Hematopoietic multipotent progenitor cell treated with erythropoietin and hydrocortisone succinate and interleukin-3 and kit ligand, for 4 days (in vitro differentiated cells): Measurements from ENCODE around the gene NPB.
"Not testable (repeated sequence)": the region's sequence is repeated elsewhere in the genome, so short reads cannot be mapped to it uniquely, and the experiment has no call there.

Source experiments
- DNase-seq: peaks from one replicate; pipeline ENCODE4 v3.0.0-alpha.2; 2015

NPB gene

DNA sequence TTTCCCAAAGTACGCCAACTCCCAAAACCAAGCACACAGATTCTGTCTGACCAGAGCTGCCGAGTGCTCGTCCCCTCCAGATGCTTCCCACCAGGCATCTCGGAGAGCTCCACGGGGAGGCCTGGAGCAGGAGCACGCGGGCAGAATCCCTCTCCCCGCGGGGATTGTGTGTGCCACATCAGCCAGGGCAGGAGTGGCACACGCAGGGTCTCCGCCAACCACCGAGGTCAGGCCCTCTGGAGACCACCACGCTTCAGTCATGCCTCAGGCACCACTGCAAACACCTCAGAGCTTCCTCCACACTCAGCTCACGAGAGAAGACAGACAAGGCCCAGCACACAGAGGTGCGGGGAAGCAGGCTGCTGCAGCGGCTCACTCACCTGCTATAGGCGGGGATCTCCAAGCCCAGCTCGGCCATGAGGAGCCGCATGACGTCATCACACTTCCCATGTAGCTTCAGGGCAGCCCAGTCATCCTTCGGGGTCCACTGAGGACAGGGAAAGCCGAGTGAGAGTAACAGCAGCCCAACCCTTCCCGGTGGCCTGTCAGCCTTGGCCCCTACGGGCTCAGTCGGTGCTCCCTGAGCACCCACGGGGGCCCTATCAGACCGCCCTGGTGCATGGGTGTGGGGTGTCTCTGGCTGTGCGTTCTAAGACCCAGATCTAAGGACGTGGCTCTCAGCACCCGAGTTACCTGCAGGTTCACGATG is 11.5 kb downstream of the NPB start:
- no peak for DNase-seq

DNA sequence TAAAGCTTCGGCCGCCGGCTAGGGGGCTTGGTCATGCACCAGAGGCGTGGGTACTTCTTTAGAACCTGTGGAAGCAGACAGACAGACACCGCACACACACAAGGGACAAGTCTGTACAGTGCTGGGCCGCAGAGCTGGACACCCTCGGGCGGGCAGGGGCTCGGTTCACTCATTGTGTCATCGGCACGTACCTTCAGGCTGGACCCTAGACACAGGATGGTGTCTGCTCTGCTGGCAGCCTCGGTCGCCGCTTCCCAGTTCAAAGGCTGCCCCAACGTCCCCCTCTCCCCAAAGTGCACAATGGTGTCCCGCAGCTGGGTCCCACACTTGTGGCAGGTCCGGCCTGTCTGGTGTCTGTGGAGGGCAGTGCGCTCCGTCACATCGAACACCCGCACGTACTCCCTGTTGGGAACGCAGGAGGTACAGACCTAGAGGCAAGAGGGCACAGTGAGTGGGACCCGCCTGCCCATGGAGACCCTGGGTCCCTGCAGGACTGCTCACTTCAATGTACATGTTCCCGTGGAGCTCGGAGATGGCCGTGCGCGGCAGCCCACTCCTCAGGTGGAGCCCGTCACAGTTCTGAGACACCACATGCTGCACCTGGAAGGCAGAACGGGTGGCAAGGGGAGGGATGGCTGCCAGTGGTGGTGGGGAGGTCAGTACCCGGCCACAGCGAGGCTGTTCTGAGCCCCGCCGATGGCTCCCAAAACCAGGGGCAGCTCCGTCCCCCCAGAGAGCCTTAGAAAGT is 12.2 kb downstream of the NPB start:
- DNase-seq, result no peak

DNA sequence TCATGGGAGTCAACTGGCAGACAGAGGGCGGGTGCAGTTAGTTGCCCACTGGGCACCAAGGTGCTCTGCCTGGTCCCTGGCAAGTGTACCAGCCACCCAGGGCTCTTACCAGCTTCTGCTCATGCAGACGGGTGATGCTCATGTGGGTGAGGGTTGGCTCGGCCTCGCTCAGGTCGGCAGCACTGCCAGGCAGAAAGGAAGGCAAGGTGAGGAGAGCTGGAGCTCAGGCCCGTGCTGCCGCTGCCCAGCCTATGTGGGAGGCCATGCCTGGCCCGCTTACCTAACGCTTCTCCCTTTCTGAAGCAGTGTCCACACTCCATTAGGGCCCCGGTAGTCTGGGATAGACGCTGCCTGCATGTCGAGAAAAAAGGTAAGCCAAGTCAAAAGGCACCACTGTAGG is 13.3 kb downstream of the NPB start:
- no peak for DNase-seq

DNA sequence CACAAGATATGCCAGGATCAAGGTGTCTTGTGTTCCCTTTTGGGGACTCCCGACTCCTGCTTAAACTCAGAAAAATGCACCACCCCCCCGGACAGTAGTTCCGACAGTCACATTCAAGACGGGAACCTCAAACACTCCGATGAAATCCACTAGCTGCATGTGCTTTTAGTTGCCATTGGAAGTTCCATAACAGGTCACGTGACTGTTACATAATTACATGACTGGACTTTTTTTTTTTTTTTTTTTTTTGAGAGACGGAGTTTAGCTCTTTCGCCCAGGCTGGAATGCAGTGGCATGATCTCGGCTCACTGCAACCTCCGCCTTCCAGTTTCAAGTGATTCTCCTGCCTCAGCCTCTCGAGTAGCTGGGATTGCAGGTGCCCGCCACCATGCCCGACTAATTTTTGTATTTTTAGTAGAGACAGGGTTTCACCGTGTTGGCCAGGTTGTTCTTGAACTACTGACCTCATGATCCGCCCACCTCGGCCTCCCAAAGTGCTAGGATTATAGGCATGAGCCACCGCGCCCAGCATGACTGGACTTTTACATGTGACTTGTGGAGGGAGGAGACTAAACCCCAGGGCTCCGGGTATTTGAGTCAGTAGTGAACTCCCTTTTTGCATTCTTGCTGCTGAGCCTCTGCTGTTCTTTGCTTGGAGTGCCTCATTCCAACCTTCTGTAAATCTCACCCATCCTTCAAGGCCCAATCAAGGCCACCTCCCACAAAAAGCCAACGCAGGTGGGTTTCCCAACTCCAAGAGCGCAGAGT is 14.4 kb downstream of the NPB start:
- DNase-seq, result peak; percentile 56

DNA sequence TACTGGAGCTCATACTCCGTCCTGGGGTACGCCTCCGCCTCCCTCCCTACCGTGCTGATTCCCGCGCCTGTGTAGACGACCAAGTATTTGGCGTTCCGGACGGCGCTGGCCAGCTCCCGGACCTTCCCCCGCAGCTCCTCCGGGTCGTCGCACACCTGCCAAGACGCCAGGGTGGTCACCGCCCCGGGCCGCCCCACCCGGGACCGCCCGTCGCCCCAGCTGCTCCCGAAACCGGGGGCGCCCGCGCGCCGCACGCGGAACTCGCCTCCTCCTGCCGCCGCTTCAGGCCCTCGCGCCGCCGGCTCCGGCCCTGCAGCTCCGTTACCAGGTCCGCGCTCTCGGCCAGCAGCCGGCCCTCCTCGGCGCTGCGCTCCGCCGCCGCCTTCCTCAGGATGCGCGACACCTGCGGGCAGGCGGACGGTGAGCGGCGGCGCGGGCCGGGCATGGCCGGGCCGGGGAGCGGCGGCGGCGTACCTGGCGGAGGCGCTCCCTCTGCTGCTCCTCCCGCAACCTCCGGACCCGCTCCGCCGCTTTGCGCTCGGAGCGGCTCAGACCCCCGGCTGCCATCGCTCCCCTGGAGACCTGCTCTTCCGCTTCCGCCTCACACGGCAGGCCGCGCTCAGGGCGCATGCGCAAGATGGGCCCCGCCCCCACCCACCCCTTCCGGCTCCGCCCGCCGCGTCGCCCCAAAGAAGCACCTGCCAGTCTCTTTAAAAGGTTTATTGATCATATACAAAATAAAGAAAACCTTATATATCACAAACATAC is 15.7 kb downstream of the NPB start, which contains the start of gene SIRT7:
Gene SIRT7, minus strand, starts transcription at position 612 of the 768 bp plus-strand sequence. Its CDS starts 45 bp downstream, at position 567.
- DNase-seq, result peak; percentile 91

DNA sequence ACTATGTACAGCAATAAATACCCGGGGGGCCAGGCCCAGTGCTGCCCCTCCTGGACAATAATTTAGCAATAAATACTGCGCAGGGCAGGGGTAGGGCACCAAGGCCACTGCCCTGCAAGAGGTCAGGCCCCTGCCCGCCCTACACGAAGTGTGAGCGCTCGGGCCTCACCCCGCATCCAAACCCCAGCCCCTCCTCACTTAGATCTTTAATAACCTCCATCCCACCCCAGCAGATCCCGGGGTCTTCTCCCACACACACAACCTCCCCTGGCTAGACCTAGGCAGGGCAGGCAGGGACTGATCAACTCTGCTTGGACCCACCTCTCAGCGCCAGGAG is 16.3 kb downstream of the NPB start:
- DNase-seq, result not testable (repeated sequence)

DNA sequence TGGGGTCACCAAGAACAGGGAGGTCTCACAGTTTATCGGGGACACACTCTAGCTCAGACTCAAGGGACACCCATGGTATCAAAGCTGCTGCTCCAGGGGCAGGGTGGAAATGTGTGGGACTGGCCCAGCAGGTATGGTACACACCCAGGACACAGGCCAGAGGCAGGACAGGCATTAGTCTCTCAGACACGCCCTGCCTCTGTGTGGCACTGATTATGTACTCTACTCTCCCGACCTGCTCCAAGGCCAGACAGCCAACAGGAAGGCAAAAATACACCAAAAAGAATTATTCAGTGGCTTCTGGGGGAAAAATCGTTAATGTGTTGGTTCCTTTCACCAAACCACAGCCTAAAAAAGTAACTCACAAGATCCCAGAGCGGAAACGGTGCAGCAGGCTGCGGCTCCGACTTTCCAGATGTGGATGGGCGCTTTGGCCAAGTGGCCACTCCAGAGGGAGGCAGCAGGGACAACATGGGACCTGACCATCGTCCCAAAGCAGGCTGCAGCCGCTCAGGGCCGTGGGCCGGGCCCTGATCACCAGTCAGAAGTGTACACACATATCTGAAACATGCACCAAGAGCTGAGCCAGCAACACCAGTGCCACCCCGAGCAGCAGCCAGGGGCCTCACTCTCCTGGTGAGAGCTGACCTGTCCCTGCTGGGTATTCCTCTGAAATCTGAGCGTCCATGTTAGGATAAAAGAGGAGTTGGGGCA is 17.0 kb downstream of the NPB start:
- DNase-seq, result peak; percentile 64

DNA sequence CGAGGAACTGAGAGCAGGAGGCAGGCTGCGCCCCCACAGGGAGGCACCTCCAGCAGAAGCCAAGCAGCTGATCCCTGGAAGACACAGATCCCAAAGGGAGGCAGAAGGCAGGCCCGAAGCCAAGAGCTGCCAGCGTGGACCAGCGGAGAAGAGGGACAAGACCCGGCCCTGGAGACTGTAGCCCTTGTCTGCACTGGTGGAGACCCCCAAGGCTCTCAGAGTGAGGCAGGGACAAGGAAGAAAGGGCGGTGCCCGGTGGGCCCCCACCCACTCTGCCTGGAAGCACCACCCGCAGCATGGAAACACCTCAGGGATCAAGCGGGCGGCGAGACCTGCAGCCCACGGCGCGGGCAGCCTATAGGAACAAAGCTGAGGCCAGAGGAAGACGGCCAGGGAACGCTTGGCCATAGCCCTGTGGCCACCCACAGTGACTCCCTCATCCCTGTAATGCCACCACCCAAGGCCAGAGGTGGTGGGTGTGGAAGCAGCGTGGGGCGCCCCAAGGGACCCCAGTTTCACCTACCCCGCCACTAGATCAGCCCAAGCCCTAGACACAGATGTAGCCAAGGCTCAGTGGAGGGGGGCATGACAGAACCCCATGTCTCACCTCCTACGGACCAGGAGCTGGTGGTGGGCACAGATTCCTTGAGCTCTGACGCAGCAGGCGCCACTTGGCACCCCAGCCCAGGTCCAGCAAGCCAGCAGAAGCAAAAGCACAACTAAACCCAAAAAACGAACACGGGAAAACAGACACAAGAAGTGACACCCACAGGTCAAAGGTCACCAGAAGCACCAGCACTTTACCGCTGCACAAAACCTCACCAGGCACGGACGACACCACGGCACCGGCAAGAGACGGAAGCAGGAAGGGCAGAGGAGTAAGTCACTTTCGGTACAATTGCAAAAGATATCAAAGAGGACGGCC is 18.8 kb downstream of the NPB start:
- DNase-seq, result no peak

DNA sequence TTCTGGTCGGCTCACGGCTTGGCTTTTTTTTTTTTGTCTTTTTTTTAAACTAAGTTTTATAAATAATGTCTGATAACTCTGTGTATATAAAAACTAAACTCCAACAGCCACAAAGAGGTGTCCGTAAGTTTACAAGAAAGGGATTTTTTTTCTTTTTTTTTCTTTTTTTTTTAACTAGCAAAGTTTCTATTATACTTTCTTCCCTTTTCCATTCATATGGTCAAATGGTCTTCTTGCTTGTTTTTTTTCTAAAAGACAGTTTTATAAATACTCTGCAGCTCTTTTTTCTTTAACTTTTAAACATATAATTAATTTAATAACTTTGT is 19.5 kb downstream of the NPB start:
- no peak for DNase-seq

DNA sequence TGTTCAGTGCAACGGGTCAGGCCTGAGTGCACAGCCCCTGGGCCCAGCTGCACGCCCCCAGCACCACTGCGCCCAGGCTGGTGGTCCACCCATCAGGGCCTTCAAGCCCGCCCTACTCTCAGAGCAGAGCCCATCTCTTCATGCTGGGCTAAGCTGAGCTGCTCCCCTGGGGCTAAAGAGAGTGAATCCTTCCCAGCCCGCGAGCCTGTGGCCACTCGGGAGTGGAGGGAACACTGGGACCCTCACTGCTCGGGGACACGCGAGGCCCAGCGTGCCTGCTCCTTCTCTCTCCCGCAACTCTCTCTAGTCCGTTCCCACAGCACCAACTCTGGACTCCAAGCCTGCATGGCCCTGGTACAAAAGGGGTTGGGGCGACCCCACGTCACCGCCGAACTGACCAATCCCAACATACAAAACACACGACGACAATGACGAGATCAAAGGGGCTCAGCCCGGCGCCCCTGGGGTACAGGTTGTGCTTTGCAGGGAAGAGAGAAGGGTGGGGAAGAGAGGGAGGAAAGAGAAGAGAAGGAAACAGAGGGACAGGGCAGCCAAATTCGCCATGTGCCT is 20.0 kb downstream of the NPB start:
- no peak for DNase-seq

DNA sequence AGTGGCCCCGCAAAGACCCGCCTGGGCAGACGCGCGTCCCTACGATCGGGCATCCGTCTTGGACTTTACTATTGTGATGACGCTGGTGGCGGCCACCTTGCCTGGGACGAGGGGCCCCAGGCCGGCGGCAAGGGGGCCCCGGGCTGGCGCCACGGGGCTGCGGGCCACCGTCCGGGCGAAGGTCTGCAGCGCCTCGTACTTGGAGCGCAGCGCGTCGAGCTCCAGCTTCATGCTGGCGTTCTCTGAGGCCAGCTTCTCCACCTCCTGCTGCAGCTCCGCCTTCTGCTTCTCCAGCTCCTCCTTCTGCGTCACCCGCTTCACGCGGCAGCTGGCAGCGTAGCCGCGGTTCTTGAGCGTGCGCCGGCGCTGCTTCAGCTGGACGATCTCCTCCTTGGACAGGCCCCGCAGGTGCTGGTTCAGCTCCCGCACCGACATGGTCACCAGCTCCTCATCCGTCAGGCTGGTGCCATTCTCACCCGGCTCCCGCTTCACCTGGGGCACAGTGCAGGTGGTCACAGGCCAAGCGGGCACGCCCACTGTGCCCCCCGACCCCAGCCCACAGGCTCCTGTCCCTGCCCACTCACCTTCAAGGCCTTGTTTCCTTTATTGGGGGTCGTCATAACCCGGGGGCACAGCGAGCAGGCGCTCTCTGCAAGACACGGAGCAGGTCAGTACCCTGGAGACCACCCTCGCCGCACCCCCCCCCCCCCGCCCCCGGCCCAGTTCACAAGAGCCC is 20.7 kb downstream of the NPB start:
- DNase-seq, result no peak

DNA sequence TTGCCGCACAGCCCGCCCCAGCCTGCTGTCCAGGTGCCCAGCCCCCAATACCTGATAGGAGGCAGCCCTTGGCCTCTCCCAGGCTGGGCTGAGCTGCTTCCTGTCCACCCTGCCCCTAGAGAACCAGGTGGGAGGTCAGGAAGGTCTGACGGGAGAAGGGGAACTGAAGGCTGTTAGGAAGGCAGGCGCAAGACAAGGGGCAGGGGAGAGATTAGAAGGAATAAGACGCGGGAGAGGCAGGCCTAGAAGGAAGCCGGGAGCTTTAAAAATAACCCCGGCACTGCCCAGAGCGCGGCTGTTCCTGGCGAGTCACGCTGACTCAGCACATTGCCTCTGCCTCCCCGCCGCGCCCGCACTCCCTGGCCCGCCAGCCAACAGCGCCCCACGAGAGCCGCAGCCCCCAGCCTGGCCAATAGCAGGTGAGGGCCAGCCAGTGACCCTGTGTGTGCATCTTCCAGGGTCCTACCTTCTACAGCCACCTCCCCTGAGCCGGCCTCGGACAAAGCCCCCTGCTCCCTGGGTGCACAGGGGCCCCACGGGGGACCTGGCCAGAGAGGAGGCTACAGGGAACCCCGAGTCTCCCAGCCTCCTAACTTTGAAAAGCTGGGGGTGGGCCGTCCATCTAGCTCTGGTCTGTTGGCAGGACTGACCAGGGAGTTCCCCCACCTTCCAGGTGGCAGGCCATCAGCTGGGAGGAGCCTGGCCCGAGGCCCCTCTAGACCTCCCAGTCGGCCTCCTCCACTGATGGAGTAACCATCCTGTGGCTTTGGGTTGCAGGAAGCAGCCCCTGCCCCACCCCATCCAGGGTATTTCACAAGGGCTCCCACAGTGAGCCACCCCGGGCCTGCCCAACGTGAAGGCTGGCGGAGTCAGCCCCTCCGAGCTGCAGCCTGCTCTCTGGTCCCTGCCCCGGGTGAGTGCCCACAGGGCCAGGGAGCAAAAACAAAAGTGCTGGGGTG is 21.5 kb downstream of the NPB start:
- peak; percentile 95 for DNase-seq

DNA sequence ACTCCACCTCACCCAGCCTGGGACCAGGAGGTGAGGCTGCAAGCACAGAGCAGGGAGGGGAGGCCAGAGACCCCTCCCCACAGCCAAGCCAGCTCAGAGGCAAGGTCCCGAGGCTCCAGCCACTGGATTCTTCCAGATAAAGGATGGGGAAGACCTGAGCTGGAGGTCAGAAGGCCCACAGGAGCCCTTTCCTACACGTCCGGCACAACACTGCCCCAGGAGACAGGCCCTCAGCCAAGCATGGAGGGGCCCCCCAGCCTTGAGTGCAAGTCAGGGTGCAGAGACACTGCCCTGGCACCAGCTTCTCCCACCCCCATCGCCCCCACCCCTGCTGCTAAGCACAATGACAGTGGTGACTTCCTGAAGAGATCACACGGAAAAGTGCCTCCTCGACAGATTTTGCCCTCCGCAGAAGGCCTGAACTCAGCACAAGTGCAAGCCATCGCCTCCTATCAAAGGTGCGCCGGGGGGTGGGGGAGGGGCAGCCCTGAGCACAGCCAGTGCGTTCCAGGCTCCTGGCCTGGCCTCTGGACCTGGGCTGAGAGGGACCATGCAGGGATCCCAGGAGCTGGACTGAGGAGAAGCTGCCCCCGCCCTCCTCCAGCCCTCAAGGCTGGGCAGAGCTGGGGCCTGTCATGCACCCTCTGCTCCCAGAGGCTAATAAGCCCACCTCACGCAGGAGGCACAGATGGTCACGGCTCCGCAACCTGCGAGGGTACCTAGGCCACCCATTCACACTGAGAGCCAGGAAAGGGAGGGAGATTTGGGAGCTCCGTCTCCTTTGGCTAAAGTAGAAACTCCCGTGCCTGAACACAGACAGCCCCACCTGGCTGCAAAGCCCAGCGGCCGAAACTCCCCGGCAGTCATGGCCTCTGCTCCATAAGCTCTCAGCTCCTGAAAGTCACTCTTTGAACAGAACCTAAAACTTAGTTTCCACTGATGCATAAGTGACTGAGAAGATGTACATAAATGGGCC is 22.8 kb downstream of the NPB start:
- DNase-seq, result peak; percentile 47

DNA sequence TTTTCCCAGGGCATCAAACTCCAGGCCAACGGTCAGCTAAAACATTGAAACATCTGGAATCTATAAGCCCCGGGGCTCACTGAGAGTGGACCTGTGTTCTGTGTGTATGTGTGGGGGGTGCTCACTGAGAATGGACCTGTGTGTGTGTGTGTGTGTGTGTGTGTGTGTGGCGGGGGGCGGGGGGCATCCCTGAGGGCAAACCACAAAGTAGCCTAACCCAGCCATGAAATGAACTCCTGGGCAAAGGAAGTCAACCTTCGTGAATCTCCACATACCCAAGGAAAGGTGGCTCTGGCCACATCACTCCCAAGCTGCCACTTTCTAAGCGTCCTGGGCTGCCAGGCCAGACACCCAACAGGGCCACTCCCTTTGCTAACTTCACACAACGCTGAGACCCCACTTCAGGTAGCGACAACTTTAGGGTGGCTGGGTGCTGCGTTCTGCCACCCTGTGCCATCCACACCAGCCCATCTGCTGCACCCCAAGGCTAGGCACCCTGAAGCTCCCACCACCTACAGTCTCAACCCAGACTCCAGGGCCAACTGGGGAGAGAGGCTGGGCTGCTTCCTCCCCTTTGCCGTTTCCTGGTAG is 23.9 kb downstream of the NPB start:
- no peak for DNase-seq

DNA sequence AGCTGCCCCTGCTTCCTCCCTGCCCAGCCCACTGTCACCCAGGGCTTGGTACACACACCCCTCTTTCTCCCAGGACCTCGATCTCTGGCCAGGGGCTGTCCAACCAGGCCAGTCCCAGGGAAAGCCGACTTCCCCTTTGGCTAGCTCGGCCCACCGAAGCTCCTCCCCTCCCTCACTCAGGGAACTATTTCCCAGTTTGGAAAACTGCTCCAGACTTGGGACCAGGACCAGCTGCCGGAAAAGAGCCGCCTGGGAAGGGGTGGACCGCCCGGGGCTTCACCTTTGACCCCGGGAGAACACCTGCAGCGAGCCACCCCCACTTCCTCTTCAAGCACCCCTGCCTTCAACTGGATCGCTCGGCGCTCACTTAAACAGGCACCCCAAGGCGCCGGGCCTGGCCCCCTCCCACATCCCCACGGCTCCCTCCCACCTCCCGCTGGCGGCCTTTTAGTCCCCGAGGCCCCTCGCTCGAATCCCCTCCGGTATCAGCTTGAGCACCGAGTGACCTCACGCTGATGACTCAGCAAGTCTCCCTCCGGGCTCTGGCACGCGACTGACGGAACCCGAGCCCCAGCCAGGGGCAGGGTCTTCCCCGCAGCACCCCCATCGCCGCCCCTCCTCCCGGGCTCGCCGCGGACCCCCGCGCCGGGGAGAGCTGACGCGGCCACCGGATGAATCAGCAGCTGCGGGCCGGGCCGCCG is 24.6 kb downstream of the NPB start:
- peak; percentile 89 for DNase-seq

DNA sequence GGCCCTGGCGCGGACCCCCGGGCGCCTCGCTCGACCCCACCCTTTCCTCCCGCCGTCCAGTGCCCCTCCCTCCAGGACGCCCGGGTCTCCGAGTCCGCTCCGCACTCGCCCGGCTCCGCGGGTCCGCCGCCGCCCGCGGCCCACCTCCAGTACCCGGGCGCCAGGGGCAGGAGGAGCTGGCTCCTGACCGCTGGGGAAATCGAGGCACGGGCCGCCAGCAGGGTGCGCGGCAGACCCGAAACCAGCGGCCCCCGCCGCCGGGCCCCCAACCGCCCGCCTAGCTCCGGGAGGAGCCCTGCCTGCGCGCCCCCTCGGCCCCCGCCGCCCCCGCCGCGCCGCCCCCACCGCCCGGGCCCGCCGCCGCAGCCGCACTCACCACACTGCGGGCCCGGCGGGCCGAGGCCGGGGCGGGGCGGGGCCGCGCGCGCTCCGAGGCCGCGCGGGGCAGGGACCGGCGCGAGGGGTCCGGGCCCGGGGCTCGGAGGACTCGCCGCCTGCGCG is 25.2 kb downstream of the NPB start:
- peak; percentile 55 for DNase-seq
